GM18505 (cell line): ENCODE measurements around the gene NCCRP1.

Source experiments
- ATAC-seq: cut with Tn5 transposase; IDR thresholded peaks from one replicate; pipeline ENCODE4 v1.9.1; 2021; ENCODE audit not compliant: unreplicated experiment
- POLR2A ChIP-seq: IDR thresholded peaks from 4 replicates; pipeline ENCODE4 v1.6.1; 2011; ENCODE audit warnings: borderline replicate concordance; ENCODE audit not compliant: insufficient read depth, insufficient read length; ENCODE audit errors: extremely low read depth

NCCRP1 gene

GRCh38 chr19:39169143-39169810, 27.5 kb upstream of the NCCRP1 start:
- no peak for TF ChIP-seq POLR2A
- no peak for ATAC-seq

GRCh38 chr19:39170386-39171231, 26.2 kb upstream of the NCCRP1 start:
- no peak for TF ChIP-seq POLR2A
- no peak for ATAC-seq

GRCh38 chr19:39171479-39172465, 25.0 kb upstream of the NCCRP1 start:
- no peak for TF ChIP-seq POLR2A
- ATAC-seq = no peak

- TF ChIP-seq POLR2A = no peak
- no peak for ATAC-seq
Measured at GRCh38 chr19:39172700-39173501, 23.9 kb upstream of the NCCRP1 start.

- TF ChIP-seq POLR2A = no peak
- no peak for ATAC-seq
Measured at GRCh38 chr19:39173502-39173991, 23.2 kb upstream of the NCCRP1 start.

- ATAC-seq = no peak
- TF ChIP-seq POLR2A = no peak
Measured at GRCh38 chr19:39174142-39174541, 22.6 kb upstream of the NCCRP1 start.

GRCh38 chr19:39174558-39175544, 21.9 kb upstream of the NCCRP1 start:
- ATAC-seq = no peak

GRCh38 chr19:39175564-39175963, 21.2 kb upstream of the NCCRP1 start:
- TF ChIP-seq POLR2A = no peak
- ATAC-seq = no peak

More at GRCh38 chr19:39174558-39175544, 21.9 kb upstream of the NCCRP1 start:
- TF ChIP-seq POLR2A = no peak

GRCh38 chr19:39177110-39177699, 19.6 kb upstream of the NCCRP1 start:
- ATAC-seq = no peak
- no peak for TF ChIP-seq POLR2A

- TF ChIP-seq POLR2A = no peak
- ATAC-seq = no peak
Measured at GRCh38 chr19:39177736-39178135, 19.0 kb upstream of the NCCRP1 start.
